GM21576 (cell line): ENCODE measurements around the gene ZNF827.

Experiments used
- ATAC-seq: cut with Tn5 transposase; IDR thresholded peaks from one replicate; pipeline ENCODE4 v1.9.1; 2021; ENCODE audit warnings: mild to moderate bottlenecking, moderate library complexity; ENCODE audit not compliant: unreplicated experiment

Gene ZNF827

GRCh38 chr4:145938618-145939440 lies at the start of gene ZNF827:
TSS of gene ZNF827 (minus strand) at chr4:145938823. CDS start at chr4:145938407, 416 bp downstream.
- ATAC-seq, result no peak

- ATAC-seq, result no peak
Measured at GRCh38 chr4:145984563-145984962, 45.9 kb upstream of the ZNF827 start.

DNA sequence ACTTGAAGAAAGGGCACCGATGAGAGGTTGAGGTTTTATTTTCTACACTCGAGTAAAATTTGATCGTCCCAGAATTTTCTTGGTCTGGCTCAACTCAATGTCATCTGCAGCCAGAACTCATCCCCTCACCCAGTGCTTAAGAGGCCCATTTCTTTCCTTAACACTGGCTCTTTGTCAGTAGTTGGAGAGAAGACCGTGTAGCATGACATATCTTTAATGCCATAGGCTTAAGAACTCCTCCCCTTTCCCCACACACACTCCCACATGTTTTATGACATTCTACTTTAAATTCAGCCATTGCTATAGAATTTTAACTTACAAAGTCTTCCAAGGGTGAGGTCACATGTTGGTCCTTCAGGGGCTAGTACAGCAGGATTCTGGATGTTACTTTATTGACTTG lies 44.2 kb upstream of the ZNF827 start:
- ATAC-seq, result no peak

DNA sequence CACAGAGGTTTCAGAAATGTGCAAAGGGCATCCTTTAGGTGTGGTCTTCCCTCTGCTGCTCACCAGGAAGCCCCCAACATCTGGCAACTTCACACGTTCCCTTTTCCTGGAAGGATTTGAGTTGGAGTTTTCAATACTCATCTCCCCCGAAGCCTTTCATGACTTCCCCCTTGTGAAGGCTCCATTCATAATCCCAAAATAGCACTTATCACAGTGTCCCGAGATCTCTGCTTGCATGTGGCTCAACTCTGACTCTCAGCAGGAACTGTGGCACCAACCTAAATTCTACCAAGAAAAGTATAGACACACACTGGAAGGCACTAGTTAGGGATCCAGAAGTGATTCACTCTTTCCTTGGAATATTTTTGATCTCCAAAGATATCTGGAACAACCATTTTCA lies 40.5 kb upstream of the ZNF827 start:
- ATAC-seq, result no peak

GRCh38 chr4:145976680-145977079 lies 38.1 kb upstream of the ZNF827 start:
- ATAC-seq, result no peak

- ATAC-seq, result no peak
Measured at GRCh38 chr4:145960012-145960411, 21.4 kb upstream of the ZNF827 start.

DNA sequence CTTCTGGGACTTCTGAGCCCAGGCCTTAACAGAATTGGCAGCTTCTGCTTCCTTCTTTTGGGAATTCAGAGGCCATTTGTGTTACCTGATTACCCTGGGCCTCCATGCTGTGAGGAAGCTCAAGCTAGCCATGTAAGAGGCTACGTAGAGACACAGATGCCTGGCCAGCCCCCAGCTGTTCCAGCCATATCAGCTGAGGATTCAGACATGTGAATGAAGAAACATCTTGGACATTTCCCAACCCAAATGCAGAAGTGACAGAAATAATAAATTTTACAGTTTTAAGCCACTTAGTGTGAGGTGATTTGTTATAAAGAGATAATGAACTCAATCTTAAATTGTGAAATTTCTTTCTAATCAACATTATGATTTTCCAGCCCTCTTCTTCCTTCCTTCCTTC lies 18.7 kb upstream of the ZNF827 start:
- no peak for ATAC-seq

DNA sequence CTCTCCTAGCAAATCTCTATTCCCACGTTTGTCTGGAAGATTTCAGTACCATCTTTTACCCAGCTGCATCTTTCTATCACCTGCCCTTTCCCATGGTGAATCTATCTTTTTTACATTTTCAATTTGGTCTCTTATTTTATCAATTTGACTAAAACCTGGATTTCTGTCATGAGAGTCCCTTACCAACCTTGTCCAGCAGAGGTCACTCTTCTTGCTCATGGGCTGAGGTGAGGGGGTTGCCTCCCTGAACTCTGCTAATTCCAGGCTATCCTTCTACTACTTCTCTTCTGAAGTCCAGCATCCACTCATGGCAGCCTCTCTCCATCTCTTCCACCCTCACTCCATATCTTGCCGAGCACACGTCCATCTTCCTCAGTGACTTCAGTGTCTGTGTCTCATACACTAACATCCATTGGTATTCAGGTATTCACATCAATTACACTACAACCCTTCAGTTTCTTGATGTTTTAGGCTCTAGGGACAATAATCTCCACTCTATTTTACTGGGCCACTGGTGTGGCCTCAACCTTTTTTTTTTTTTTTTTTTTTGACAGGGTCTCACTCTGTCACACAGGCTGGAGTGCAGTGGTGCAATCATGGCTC lies 17.8 kb upstream of the ZNF827 start:
- no peak for ATAC-seq

GRCh38 chr4:145954924-145955339 lies 16.3 kb upstream of the ZNF827 start:
- ATAC-seq, result no peak

DNA sequence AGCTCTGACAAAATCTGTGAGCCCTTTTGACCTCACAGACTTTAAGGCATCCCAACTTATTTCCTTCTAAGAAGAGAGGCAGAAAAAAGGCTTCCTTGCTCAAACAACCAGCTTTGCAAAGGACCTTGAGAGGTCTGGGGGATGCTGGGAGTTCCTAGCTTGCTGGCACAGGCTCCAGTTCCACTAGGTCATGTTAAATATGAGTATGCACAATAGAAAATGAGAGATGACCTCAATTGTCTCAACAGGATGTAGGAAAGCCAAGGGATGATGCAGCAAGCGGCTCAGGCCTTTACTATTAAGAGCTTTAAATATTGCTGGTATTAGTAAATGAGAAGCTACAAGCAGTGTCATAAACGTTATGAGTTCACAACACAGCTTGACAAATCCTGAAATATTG lies 13.3 kb upstream of the ZNF827 start:
- no peak for ATAC-seq

DNA sequence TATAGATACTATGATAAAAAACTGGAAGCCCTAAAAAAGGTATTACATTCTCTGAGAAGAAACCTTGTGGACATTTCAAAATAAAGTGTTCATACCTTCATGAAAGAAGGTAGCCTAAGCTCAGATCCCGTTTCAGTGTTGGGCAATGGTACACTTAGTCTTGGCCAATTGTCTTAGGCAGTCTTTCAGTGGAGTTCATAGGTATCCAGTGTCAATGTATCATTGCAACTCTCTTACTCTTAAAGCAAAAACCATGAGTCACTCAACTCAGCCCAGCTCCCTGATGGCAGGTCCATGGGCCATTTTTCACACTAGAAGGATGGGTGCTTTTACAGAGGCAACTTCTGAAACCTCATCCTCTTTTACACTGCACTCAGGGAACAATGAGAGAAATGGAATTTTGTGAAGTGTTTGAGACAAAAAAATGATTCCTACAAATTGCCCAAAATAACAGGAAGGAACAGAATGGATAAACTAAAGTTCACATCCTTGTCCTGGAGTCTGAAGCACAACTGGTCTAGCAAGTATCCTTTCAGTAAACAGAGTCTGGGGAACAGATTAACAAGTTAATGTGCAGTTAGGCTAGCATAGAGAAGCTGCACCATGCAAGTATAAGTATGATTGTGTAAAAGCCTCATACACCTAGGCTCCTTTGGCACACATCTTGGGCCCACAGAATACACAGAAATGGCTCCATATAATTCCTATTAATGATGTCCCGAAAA lies 7.0 kb upstream of the ZNF827 start:
- ATAC-seq, result no peak

GRCh38 chr4:145944886-145945285 lies 6.3 kb upstream of the ZNF827 start:
- no peak for ATAC-seq

- ATAC-seq, result no peak
Measured at GRCh38 chr4:145939856-145940255, 1.2 kb upstream of the ZNF827 start.

- no peak for ATAC-seq
Measured at GRCh38 chr4:145939441-145939750, 773 bp upstream of the ZNF827 start.

- ATAC-seq, result no peak
Measured at GRCh38 chr4:145937971-145938611, 532 bp downstream of the ZNF827 start.

DNA sequence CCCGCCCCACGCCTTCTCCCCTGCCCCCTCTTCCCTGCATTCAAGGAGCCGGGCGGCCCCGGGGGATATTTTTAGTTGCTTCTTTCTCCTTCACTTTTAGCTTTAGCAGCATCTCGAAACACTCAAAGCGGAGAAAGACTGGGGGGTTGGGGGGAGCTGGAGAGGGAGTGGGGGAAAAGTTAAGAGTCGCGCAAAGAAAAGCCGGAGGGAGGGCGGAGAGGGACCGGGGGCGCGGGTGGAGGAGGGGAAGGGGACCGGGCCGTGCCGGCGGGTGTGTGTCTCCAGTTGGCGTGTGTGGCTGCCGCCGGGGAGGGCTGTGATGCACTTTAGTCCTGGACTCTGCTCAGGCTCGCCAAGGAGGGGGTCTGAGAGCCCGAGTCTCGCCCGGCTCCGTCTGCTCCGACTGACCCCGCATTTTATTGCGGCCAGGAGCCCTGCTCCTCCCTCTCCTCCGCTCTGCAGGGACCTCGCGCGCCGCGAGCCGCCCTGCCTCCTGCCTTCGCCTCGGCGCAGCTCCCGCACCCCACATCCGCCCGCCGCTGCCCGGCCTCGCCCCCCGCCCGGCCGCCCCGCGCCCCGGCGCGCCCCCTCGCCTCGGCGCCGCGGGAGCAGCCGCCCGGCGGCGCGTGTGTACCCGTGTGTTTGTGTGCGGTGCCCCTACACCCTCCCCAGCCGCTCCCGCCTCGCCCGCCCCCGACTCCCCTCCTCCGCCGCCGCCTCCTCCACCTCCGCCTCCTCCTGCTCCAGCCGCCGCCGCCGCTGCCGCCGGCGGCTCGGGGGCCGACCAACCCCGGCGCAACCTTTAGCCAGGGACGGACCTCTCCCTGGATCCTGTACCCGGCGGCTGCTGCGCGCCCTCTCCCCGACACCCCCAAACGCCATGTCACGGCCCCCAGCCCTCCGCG lies 1.4 kb downstream of the ZNF827 start:
- peak; percentile 10 for ATAC-seq

DNA sequence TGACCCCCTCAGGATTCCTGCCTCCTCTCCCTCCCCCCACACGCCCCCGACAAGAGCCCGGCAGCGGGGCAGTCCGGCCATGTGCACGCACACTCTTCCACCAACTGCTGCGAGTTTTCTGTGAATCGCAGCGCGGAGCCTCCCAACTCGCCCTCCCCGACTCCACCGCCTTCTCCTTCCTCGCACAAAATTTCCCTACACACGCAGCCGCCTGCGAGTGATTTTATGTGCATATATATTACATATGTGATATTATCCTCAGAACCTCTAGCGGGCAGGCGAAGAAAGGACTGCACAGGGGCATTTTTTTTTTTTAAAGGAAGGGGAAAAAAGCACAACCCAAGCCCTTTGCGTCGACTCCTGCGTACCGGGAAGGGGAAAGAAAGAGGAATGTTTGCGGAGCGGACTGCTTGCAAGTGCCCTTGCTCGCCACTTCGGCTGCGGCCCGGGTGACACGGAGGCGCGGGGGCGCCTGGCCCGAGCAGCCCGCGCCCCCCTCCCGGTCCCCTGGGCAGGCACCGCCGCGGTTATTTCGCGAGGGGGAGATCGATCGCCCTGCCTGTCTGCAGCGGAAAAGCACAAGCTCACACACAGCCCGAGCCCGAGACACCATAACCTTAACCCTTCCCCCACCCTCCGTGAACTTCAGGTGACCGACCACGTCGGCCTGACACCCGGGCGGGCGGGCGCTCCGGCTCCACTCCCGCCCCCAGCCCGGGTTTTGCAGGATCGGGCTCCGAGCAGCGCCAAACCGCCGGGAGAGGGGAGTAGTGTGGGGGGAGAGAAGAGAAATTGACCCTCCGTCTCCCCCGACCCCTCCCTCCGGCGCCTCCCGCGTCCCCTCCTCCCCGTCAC lies 2.3 kb downstream of the ZNF827 start:
- ATAC-seq, result peak; percentile 42

DNA sequence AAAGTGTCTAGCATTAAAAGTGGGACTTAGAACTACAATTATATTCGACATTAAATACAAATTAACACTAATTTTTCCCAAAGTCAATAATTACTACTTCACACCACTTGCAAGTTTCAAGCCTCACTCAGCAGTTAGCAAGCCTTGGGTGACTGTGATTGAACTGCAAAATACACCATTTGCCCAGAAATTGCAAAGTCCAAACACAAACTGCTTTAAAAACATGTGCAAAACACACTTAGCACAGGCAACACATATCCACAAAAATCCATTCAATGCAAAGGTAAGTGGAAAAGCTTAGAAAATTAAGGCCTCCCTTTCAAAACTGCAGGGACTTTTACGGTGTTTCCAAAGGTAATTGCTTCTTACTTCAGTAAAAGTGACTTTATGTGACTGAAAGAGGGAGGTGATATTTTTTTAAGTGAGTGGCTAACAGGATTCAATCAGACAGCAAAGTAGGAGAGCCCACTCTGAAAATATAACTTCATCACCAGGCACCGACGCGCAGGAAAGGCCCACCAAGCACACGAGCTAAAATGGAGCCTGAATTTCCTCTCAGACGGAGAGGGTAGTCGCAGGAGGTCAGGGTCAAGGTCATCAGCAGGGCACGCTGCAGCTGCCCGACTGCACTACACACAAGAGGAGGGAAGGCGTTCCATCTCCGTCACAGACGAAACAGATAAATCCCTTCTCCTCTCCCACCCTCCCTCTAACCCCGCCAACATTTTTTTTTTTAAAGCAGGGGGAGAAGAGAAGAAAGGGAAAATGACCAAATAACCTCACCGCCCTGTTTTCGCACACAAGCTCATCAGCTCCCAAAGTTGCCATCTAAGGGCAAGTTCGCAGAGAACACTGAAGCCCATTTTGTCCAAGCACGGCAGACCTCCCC lies 3.1 kb downstream of the ZNF827 start:
- ATAC-seq, result peak; percentile 39
